Astrocyte of the hippocampus (primary cell): Measurements from ENCODE around the gene BIRC7.
"Not testable (repeated sequence)": the region's sequence is repeated elsewhere in the genome, so short reads cannot be mapped to it uniquely, and the experiment has no call there.

ENCODE experiments used
- DNase-seq: peaks from one replicate; pipeline ENCODE4 v3.0.0; 2011; ENCODE audit warnings: low read depth, low spot score

The BIRC7 gene

GRCh38 chr20:63206878-63207277, 28.8 kb upstream of the BIRC7 start:
- DNase-seq: peak; percentile 87

GRCh38 chr20:63208346-63208909, 27.3 kb upstream of the BIRC7 start:
- no peak for DNase-seq

DNA sequence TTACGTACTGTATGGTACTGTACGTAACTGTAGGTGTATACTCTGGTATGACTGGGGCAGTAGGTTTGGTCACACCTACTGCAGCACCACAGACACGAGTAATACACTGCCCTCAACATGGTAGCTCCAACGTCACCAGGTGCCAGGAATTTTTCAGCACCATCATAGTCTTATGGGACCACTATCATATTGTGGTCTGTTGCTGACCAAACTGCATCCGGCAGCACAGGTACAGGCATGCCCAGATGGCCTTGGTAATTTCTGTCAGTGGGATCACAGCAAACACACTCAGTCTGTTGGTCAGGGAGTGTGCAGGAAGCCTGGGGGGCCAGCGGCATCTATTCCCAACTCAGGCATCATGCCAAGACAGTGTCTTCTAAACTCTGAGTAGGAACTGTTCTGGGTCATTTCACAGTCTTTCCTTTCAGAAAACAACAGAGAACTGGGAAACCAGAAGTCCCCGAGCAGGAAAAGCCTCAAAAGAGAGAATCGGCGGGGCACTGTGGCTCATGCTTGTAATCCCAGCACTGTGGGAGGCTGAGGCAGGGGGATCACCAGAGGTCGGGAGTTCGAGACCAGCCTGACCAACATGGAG, 25.6 kb upstream of the BIRC7 start:
- DNase-seq: no peak

GRCh38 chr20:63212393-63212730, 23.3 kb upstream of the BIRC7 start:
- no peak for DNase-seq

DNA sequence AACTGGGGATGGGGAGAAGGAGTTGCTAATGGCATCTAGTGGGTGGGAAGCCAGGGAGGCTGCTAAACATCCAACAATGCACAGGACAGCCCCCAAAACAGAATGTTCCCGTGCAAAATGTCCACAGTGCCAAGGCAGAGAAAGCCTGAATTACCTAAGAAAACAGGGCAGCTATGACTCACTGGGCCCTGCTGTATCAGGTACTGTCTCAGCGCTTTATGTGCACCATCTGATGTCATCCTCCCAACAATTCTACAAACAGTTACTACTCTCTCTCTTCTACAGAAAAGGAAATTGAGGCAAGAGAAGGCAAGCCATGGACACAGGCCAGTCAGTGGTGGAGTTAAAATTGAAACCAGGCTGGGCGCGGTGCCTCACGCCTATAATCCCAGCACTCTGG, 22.9 kb upstream of the BIRC7 start:
- DNase-seq: peak; percentile 39

- DNase-seq: no peak
These were observed 21.2 kb upstream of the BIRC7 start for GRCh38 chr20:63214514-63214913.

DNA sequence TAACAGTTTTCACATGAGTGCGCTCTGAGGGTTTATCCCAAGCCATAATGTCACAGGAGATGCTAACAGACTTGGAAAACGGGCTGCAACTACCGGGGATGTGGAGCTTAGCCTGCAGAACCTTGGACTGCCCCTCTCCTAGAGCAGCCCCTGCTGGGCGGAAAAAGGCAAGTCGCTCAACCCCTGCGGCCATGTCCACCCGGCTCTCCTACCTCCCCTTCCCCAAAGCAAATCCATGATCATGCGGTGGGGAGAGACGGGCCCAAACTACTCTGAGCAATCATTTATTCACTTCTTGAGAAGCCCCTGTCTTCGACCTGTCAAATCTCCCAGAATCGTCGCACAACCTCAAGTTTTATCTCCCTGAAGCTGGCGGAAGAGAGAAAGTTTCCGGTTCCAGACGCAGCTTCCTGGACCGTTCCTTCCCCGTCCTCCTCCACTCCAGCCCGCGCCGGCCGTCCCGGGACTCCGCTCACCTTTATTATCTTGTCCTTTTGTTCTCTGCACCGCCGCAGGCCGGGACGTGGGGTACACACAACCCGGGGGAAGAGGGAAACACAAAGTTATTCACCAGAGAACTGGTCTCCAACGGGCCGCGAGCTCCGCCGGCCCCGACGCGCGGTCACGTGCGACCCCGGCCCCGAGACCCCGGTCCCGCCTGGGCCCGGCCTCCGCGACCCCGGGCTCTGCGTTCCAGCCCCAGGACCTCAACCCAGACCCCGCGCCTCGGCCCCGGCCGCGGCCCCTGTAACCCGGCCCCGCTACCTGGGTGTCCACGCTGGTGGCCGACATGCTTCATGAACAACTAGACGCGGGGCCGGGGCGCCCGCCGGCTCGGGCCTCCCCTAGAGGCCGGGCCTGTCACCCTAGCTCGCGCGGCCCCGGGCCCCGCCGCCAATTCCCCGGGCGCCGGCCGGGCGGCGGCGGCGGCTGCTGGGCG, 20.3 kb upstream of the BIRC7 start:
- peak; percentile 78 for DNase-seq

DNA sequence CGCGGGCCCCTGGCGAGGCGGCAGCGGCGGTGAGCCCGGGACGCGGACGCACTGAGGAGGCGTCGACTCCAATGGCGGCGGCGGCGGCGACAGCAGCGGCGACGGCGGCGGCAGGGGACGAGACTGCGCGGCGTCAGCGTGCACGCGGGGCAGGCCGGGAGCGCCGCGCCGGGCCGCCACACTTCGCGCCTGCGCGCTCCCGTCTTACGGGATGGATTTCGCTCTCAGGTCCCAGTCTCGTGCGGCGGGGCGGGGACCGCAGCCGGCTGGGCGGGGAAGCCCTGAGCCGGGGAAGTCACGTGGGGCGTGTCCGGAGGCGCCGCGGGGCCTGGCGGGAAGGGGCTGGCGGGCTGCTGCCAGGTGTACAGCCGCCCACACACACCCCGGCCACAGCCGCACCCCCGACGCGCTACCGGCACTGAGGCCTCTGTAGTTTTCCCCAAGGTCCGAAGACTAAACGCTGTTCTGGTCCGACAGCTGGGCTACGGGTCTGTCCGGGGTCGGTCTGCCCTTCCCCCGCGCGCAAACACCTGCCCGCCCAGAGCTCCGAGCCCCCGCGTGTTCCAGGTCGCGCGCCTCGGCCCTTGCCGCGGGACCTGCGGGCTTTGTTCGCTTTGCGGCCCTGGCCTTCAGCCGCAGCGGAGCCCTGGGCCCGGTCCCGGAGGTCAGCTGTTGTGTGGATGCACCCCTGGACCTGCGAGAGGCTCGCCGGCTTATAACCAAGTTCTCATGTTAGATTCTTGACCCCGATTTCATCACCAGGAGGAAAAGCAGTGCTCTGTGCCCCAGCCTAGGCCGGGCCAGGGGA, 19.5 kb upstream of the BIRC7 start, which contains the start of gene YTHDF1:
TSS of gene YTHDF1 (minus strand) at position 91 of the 808 bp plus-strand sequence. CDS start 239 bp downstream, outside the sequence.
- peak; percentile 98 for DNase-seq

DNA sequence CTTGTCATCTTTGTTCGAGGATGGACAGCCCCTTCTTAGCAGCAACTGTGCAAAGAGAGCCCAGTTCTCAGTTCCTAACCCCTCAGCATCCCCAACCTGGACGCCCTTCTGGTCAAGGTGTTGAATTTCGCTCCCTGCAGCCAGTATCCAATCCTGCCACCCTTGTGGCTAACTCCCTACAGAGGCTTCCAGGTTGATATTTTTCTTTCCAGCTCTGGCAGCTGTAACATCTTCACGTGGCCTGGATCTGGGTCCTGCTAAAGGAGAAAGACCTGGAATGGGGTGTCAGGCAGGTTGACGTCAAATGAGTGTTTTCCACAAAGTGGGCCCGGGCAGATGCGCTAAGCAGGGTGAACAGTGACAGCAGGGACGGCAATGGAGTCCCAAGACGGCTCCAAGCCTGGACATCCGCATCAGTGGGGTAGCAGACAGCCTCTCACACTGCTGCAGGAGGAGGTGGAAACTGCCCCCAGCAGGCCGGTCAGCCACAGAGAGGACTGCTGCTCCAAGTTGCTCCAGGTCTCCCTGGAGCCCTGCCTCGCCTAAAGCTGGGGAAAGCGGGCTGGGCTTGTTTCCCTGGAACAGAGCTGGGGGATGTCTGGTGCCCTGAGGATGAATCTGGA, 18.7 kb upstream of the BIRC7 start:
- no peak for DNase-seq

DNA sequence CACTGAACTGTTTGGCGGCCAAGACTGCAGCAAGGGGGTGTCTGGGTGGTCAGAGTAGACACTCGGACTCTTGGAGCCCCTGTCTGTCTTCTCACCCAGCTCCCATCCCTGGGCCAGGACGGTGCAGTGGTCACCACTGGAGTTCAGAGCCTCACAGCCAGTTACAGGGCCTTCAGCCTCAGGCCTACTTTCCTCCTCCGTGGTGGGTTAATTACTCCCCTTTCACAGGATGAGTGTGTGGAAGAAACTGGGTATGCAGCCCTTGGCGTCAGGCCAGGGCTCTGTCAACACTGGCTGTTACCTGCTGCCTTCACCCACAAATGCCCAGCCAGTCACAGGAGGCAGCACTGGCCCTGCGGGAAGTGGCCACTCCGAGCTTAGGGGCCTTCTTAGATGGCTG, 18.0 kb upstream of the BIRC7 start:
- DNase-seq: no peak

- DNase-seq: no peak
These were observed 16.8 kb upstream of the BIRC7 start for GRCh38 chr20:63218701-63219446.

DNA sequence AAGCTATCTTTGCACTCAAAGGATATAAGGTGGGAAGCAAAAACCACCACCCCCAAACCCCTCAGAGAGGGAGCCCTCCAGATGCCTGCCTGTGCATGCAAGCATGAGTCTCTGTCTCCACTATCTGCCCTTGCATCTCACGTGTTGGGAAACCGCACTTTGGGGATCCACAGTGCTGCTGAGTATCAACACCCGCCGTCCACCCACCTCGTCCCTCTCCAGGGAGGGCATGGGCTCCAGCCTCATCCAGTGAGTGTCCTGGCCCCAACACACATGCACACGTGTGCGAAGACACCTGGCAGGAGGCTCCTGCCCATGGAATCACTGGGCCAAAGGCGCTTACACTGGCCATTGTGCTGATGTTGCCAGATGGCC, 16.3 kb upstream of the BIRC7 start:
- DNase-seq: no peak

DNA sequence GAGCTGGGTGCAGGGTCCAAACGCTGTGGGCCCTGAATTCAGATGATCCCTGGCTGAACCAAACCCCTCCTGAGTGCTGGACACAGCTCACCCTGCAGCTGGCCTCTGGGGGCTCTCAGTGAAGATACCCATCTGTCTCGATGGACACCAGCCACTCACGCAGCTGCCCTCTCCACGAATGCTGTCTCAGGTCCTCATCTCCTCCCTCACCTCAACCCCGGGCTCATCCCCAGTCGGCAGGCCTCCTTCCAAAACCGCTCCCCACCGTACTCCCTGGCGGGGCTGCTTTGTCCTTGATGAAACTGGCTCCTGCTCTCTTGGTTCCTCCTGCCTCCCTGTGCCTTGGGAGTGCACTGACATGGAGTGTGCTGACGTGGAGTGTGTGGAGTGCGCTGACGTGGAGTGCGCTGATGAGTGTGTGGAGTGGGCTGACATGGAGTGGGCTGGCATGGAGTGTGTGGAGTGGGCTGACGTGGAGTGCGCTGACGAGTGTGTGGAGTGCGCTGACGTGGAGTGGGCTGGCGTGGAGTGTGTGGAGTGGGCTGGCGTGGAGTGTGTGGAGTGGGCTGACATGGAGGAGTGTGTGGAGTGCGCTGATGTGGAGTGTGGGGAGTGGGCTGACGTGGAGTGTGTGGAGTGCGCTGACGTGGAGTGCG, 15.7 kb upstream of the BIRC7 start:
- no peak for DNase-seq

DNA sequence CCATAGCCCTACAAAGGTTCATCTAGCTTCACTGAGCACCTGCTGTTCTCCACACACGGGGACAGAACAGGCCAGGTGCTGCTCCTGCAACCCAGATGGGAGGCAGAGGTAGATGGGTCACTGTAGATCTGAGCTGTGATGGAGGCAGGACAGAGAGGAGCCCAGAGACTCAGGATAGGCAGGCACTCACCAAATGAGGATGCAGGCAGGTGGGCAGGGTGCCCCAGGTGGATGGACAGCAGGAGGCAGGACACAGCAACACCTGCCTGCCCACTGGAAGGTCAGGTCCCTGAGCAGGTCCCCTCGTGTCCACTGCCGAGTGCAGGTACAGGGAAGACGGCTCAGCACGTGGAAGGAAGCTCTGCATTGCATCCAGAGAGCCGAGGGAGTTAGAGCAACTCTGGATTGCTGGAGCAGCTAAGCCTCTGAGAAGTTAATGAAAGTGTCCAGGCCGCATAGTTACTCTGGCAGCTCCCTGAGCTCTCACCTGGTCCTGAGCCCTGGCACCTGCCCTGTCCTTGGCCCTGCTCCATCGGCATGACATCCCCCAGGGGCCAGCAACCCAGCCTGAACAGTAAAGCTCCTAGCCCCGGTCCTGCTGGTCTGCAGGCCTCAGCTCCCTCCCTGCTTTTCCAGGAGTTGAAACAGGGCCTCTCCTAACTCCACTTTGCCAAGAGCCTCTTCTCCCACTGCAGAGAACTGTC, 14.9 kb upstream of the BIRC7 start:
- no peak for DNase-seq

DNA sequence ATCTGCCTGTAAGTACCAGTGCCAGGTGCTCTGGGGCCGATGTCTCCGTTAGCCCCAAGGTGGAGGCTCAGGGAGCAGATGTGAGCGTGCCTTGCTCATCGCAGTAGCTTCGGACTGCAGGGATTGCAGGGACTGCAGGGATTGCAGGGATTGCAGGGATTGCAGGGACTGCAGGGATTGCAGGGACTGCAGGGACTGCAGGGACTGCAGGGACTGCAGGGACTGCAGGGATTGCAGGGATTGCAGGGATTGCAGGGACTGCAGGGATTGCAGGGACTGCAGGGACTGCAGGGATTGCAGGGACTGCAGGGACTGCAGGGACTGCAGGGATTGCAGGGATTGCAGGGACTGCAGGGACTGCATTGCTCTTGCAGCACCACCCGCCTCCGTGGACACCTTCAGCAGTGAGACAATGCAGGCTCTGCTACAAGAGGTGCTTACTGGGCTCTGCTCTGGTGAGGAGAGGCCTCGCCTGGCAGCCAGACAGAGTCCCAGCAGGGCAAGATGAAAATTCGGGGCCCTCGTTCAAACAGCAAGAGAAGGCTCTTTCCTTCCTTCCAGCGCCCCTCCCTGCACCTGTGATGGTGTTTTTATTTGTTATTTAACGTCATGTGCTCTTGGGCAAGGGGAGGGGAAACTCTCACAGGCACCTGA, 14.2 kb upstream of the BIRC7 start:
- not testable (repeated sequence) for DNase-seq

- no peak for DNase-seq
These were observed 13.2 kb upstream of the BIRC7 start for GRCh38 chr20:63222541-63222940.

DNA sequence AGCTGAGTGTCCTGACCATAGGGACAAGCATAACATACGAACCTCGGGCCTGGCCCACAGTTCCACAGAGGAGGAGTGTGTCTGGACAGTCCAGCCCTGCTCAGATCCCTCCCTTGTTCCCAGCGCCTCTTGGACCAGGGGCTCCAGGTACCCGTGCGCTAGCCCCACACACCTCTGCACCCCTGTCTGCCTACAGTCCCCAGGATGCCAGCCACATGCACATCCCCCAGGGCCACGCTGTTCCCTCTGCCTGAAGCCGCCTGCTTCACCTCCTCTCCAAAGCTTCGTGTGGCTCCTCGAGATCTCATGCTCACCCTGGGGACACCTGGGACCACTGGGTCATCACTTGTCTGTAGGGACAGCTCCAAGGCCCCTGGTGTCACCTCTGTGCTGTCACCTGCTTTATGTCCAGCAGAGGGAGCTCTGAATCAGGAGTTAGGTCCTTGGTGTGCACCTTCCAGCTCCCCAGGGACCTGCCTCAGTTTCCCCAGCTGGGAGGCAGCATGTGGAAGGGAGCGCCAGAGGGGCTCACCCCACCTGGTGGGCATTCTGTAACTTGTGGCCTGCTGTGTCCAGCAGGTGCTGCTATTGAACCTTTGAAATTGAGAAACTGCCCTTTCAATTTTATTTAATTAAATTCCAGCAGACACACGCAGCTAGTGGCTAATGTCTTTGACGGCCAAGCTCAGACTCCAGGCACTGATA, 12.4 kb upstream of the BIRC7 start:
- DNase-seq: peak; percentile 57

- no peak for DNase-seq
These were observed 11.9 kb upstream of the BIRC7 start for GRCh38 chr20:63223826-63224207.
